ACC112 (cell line): ENCODE data around the gene METTL23.
"Not testable (repeated sequence)": the region's sequence is repeated elsewhere in the genome, so short reads cannot be mapped to it uniquely, and the experiment has no call there.

ENCODE experiments used
- H2AFZ ChIP-seq: fragments of 200-600 bp; sonication (generic); one replicate; pipeline ENCODE4 v1.6.0; 2017; ENCODE audit warnings: antibody characterized with exemption, low read length; ENCODE audit not compliant: unreplicated experiment
- H3K27ac ChIP-seq: fragments of 200-600 bp; sonication (generic); 2 replicates; pipeline ENCODE4 v1.5.1; 2014; ENCODE audit warnings: low read depth, mild to moderate bottlenecking, antibody characterized with exemption, low read length, moderate library complexity
- H3K27me3 ChIP-seq: fragments of 200-600 bp; sonication (generic); 2 replicates; pipeline ENCODE4 v1.6.1; 2014; ENCODE audit warnings: mild to moderate bottlenecking, antibody characterized with exemption, low read length, moderate library complexity, mixed read lengths; ENCODE audit not compliant: insufficient read depth
- H3K36me3 ChIP-seq: fragments of 200-600 bp; sonication (generic); 2 replicates; pipeline ENCODE4 v1.6.1; 2016; ENCODE audit warnings: mild to moderate bottlenecking, antibody characterized with exemption, low read length, moderate library complexity, mixed read lengths; ENCODE audit not compliant: insufficient read depth
- H3K4me1 ChIP-seq: fragments of 200-600 bp; sonication (generic); one replicate; pipeline ENCODE4 v1.6.1; 2016; ENCODE audit warnings: low read length, mixed read lengths; ENCODE audit not compliant: insufficient read depth, unreplicated experiment, control insufficient read depth
- H3K4me3 ChIP-seq: fragments of 200-600 bp; sonication (generic); 2 replicates; pipeline ENCODE4 v1.5.1; 2014; ENCODE audit warnings: mild to moderate bottlenecking, low read depth, low read length
- H3K79me2 ChIP-seq: fragments of 200-600 bp; sonication (generic); one replicate; pipeline ENCODE4 v1.6.0; 2016; ENCODE audit warnings: low read length; ENCODE audit not compliant: control insufficient read depth, unreplicated experiment, insufficient read depth

Gene METTL23

GRCh38 chr17:76715496-76715830 is 11.2 kb upstream of the METTL23 start:
- peaks cover 20% of the 10 kb centered on the region for H3K36me3 ChIP-seq
- peaks cover 30% of the 10 kb centered on the region for H3K79me2 ChIP-seq
- peaks cover 32% of the 10 kb centered on the region for H3K4me1 ChIP-seq
- no peak overlapping the region for H3K4me3 ChIP-seq
- no peak overlapping the region for H2AFZ ChIP-seq
- H3K27ac ChIP-seq, result peak overlapping the region; percentile 98
- no peaks in the 10 kb centered on the region for H3K27me3 ChIP-seq

GRCh38 chr17:76716146-76716838 is 10.3 kb upstream of the METTL23 start:
- Histone ChIP-seq H3K27me3 (no peaks in the 10 kb centered on the region), H3K36me3 (peaks cover 27% of the 10 kb centered on the region), H3K79me2 (peaks cover 31% of the 10 kb centered on the region), H2AFZ (no peak overlapping the region), H3K4me3 (peak overlapping the region; percentile 54), H3K4me1 (peaks cover 29% of the 10 kb centered on the region), H3K27ac (peak overlapping the region; percentile 98)

GRCh38 chr17:76716839-76717215 is 9.8 kb upstream of the METTL23 start:
- Histone ChIP-seq H3K27ac (peak overlapping the region; percentile 98), H3K4me1 (peaks cover 24% of the 10 kb centered on the region), H3K79me2 (peaks cover 36% of the 10 kb centered on the region), H2AFZ (no peak overlapping the region), H3K27me3 (no peaks in the 10 kb centered on the region), H3K4me3 (peak overlapping the region; percentile 54), H3K36me3 (peaks cover 32% of the 10 kb centered on the region)

GRCh38 chr17:76718516-76718915 is 8.1 kb upstream of the METTL23 start:
- H3K36me3 ChIP-seq, result peaks cover 37% of the 10 kb centered on the region
- peaks cover 22% of the 10 kb centered on the region for H3K4me1 ChIP-seq
- peaks cover 42% of the 10 kb centered on the region for H3K79me2 ChIP-seq
- no peaks in the 10 kb centered on the region for H3K27me3 ChIP-seq
- no peak overlapping the region for H3K4me3 ChIP-seq
- no peak overlapping the region for H2AFZ ChIP-seq
- peak overlapping the region; percentile 23; the same call in 1 of the 2 replicates for H3K27ac ChIP-seq

- Histone ChIP-seq H3K27me3 (no peaks in the 10 kb centered on the region), H3K4me3 (no peak overlapping the region), H3K36me3 (peaks cover 52% of the 10 kb centered on the region), H3K4me1 (peaks cover 32% of the 10 kb centered on the region), H3K79me2 (peaks cover 46% of the 10 kb centered on the region), H3K27ac (no peak overlapping the region), H2AFZ (no peak overlapping the region)
These were observed 6.4 kb upstream of the METTL23 start for GRCh38 chr17:76720211-76720610.

GRCh38 chr17:76720941-76721340 is 5.7 kb upstream of the METTL23 start:
- no peak overlapping the region for H3K4me3 ChIP-seq
- no peak overlapping the region for H3K27ac ChIP-seq
- H3K36me3 ChIP-seq, result peaks cover 54% of the 10 kb centered on the region
- H2AFZ ChIP-seq, result no peak overlapping the region
- H3K4me1 ChIP-seq, result peaks cover 25% of the 10 kb centered on the region
- H3K79me2 ChIP-seq, result peaks cover 49% of the 10 kb centered on the region
- no peaks in the 10 kb centered on the region for H3K27me3 ChIP-seq

- Histone ChIP-seq H3K27ac (no peak overlapping the region), H3K79me2 (peaks cover 52% of the 10 kb centered on the region), H3K4me1 (peaks cover 23% of the 10 kb centered on the region), H3K4me3 (no peak overlapping the region), H3K27me3 (no peaks in the 10 kb centered on the region), H3K36me3 (peaks cover 54% of the 10 kb centered on the region), H2AFZ (no peak overlapping the region)
These were observed 5.2 kb upstream of the METTL23 start for GRCh38 chr17:76721463-76721862.

- peaks cover 52% of the 10 kb centered on the region for H3K36me3 ChIP-seq
- H3K27me3 ChIP-seq, result no peaks in the 10 kb centered on the region
- peaks cover 58% of the 10 kb centered on the region for H3K79me2 ChIP-seq
- H2AFZ ChIP-seq, result no peak overlapping the region
- H3K4me3 ChIP-seq, result no peak overlapping the region
- H3K27ac ChIP-seq, result no peak overlapping the region
- peaks cover 16% of the 10 kb centered on the region for H3K4me1 ChIP-seq
These were observed 4.4 kb upstream of the METTL23 start for GRCh38 chr17:76722279-76722678.

GRCh38 chr17:76722977-76723376 is 3.7 kb upstream of the METTL23 start:
- Histone ChIP-seq H3K79me2 (peaks cover 65% of the 10 kb centered on the region), H3K36me3 (peaks cover 51% of the 10 kb centered on the region), H3K4me1 (peaks cover 14% of the 10 kb centered on the region)
- not testable (repeated sequence) for H3K27ac ChIP-seq, H3K27me3 ChIP-seq, H2AFZ ChIP-seq, H3K4me3 ChIP-seq

- H2AFZ ChIP-seq, result no peak overlapping the region
- H3K27me3 ChIP-seq, result no peaks in the 10 kb centered on the region
- peaks cover 48% of the 10 kb centered on the region for H3K36me3 ChIP-seq
- peaks cover 71% of the 10 kb centered on the region for H3K79me2 ChIP-seq
- peaks cover 14% of the 10 kb centered on the region for H3K4me1 ChIP-seq
- H3K4me3 ChIP-seq, result peak overlapping the region; percentile 97; the same call in 1 of the 2 replicates
- H3K27ac ChIP-seq, result no peak overlapping the region
These were observed 2.8 kb upstream of the METTL23 start for GRCh38 chr17:76723812-76724211.

- Histone ChIP-seq H3K4me3 (peak overlapping the region; percentile 97), H3K36me3 (peaks cover 35% of the 10 kb centered on the region), H3K4me1 (peaks cover 19% of the 10 kb centered on the region), H3K79me2 (peaks cover 84% of the 10 kb centered on the region), H3K27me3 (no peaks in the 10 kb centered on the region), H3K27ac (peak overlapping the region; percentile 95), H2AFZ (no peak overlapping the region)
These were observed 934 bp upstream of the METTL23 start for GRCh38 chr17:76725580-76726230.
